ENCODE data around the gene TMEM183A.

Gene TMEM183A

GRCh38 chr1:203052601-203053000 is 45.4 kb downstream of the TMEM183A start:
- Histone ChIP-seq H3K4me3 (ENCODE audit: low read depth, low read length) (no peak overlapping the region), H3K36me3 (ENCODE audit: control insufficient read depth, insufficient read depth, low read length) (no peaks in the 10 kb centered on the region), H3K27me3 (ENCODE audit: control insufficient read depth, insufficient read depth, low read length) (no peaks in the 10 kb centered on the region)

GRCh38 chr1:203054184-203054583 is 47.0 kb downstream of the TMEM183A start:
- Histone ChIP-seq H2AFZ (no peak overlapping the region), H3K27me3 (ENCODE audit: control insufficient read depth, insufficient read depth, low read length) (no peaks in the 10 kb centered on the region), H3K9ac (no peak overlapping the region), H3K27ac (no peak overlapping the region), H3K4me2 (ENCODE audit: low read length) (no peak overlapping the region), H3K36me3 (ENCODE audit: control insufficient read depth, insufficient read depth, low read length) (no peaks in the 10 kb centered on the region), H3K9me3 (ENCODE audit: control insufficient read depth, low read length) (no peaks in the 10 kb centered on the region), H3K4me3 (ENCODE audit: low read depth, low read length) (no peak overlapping the region), H3K79me2 (no peaks in the 10 kb centered on the region), H3K4me1 (no peaks in the 10 kb centered on the region)
- TF ChIP-seq, protein P1, sequence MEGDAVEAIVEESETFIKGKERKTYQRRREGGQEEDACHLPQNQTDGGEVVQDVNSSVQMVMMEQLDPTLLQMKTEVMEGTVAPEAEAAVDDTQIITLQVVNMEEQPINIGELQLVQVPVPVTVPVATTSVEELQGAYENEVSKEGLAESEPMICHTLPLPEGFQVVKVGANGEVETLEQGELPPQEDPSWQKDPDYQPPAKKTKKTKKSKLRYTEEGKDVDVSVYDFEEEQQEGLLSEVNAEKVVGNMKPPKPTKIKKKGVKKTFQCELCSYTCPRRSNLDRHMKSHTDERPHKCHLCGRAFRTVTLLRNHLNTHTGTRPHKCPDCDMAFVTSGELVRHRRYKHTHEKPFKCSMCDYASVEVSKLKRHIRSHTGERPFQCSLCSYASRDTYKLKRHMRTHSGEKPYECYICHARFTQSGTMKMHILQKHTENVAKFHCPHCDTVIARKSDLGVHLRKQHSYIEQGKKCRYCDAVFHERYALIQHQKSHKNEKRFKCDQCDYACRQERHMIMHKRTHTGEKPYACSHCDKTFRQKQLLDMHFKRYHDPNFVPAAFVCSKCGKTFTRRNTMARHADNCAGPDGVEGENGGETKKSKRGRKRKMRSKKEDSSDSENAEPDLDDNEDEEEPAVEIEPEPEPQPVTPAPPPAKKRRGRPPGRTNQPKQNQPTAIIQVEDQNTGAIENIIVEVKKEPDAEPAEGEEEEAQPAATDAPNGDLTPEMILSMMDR (IDR thresholded peaks at IDR 0.05) = no peak

More at GRCh38 chr1:203052601-203053000, 45.4 kb downstream of the TMEM183A start:
- Histone ChIP-seq H3K9ac (no peak overlapping the region), H3K4me2 (ENCODE audit: low read length) (no peak overlapping the region), H3K79me2 (no peaks in the 10 kb centered on the region), H3K27ac (no peak overlapping the region), H3K9me3 (ENCODE audit: control insufficient read depth, low read length) (no peaks in the 10 kb centered on the region), H2AFZ (no peak overlapping the region), H3K4me1 (no peaks in the 10 kb centered on the region)
- TF ChIP-seq, protein P1 (IDR thresholded peaks at IDR 0.05) = no peak

GRCh38 chr1:203054642-203055041 is 47.5 kb downstream of the TMEM183A start:
- TF ChIP-seq, protein P1 (IDR thresholded peaks at IDR 0.05) = no peak
- no peaks in the 10 kb centered on the region for H3K9me3 ChIP-seq (ENCODE audit: control insufficient read depth, low read length)
- H3K4me3 ChIP-seq (ENCODE audit: low read depth, low read length) = no peak overlapping the region
- H2AFZ ChIP-seq = no peak overlapping the region
- H3K4me1 ChIP-seq = no peaks in the 10 kb centered on the region
- H3K79me2 ChIP-seq = no peaks in the 10 kb centered on the region
- no peaks in the 10 kb centered on the region for H3K36me3 ChIP-seq (ENCODE audit: control insufficient read depth, insufficient read depth, low read length)
- no peak overlapping the region for H3K9ac ChIP-seq
- H3K27ac ChIP-seq = no peak overlapping the region
- no peaks in the 10 kb centered on the region for H3K27me3 ChIP-seq (ENCODE audit: control insufficient read depth, insufficient read depth, low read length)
- no peak overlapping the region for H3K4me2 ChIP-seq (ENCODE audit: low read length)

DNA sequence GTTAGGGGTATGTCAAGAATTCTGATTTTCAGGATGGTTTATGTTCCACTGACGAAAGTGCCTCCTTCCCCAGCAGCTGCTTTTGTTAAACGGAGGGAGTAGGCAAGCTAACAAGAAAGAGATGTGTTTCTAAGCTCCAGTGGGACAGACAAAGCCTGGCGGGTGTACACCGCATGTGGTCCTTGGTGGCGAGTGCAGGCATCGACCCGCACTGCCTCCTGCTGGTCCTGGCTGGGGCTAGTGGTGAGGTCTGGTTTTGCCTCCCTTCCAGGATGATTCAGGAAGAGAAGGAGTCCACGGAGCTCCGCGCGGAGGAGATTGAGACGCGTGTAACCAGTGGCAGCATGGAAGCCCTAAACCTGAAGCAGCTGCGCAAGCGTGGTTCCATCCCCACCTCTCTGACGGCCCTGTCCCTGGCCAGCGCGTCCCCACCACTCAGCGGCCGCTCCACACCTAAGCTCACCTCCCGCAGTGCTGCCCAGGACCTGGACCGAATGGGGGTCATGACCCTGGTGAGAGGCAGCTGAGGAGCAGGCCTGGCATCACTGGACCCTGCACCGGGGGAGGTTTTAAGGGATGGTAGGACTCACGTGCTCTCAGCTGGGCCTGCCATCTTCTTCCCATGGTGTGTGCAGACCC is 48.1 kb downstream of the TMEM183A start:
- Histone ChIP-seq H3K4me1 (no peaks in the 10 kb centered on the region), H3K79me2 (no peaks in the 10 kb centered on the region), H3K27me3 (ENCODE audit: control insufficient read depth, insufficient read depth, low read length) (no peaks in the 10 kb centered on the region), H3K27ac (no peak overlapping the region), H3K4me3 (ENCODE audit: low read depth, low read length) (no peak overlapping the region), H3K9ac (no peak overlapping the region), H3K36me3 (ENCODE audit: control insufficient read depth, insufficient read depth, low read length) (no peaks in the 10 kb centered on the region), H2AFZ (no peak overlapping the region), H3K4me2 (ENCODE audit: low read length) (no peak overlapping the region), H3K9me3 (ENCODE audit: control insufficient read depth, low read length) (no peaks in the 10 kb centered on the region)
- TF ChIP-seq, protein P1 (IDR thresholded peaks at IDR 0.05) = no peak

- no peaks in the 10 kb centered on the region for H3K27me3 ChIP-seq (ENCODE audit: control insufficient read depth, insufficient read depth, low read length)
Observed at GRCh38 chr1:203056012-203056411, 48.8 kb downstream of the TMEM183A start.

More at GRCh38 chr1:203056012-203056411, 48.8 kb downstream of the TMEM183A start:
- no peaks in the 10 kb centered on the region for H3K36me3 ChIP-seq (ENCODE audit: control insufficient read depth, insufficient read depth, low read length)
- H3K4me3 ChIP-seq (ENCODE audit: low read depth, low read length) = no peak overlapping the region
- H3K9me3 ChIP-seq (ENCODE audit: control insufficient read depth, low read length) = no peaks in the 10 kb centered on the region
- H2AFZ ChIP-seq = no peak overlapping the region
- H3K27ac ChIP-seq = no peak overlapping the region
- H3K4me1 ChIP-seq = no peaks in the 10 kb centered on the region
- TF ChIP-seq, protein P1 (IDR thresholded peaks at IDR 0.05) = no peak
- H3K4me2 ChIP-seq (ENCODE audit: low read length) = no peak overlapping the region
- no peak overlapping the region for H3K9ac ChIP-seq
- H3K79me2 ChIP-seq = no peaks in the 10 kb centered on the region

Measured in parathyroid adenoma (tissue), 2 donors.